GM13977 (cell line): Measurements from ENCODE around the gene TEN1.
"Not testable (repeated sequence)": the region's sequence is repeated elsewhere in the genome, so short reads cannot be mapped to it uniquely, and the experiment has no call there.

Experiments
- DNase-seq: peaks from one replicate; pipeline ENCODE4 v3.0.0; 2012; ENCODE audit warnings: low spot score
- CTCF ChIP-seq: IDR thresholded peaks from 2 replicates; pipeline ENCODE4 v1.5.1; 2012; ENCODE audit warnings: mild to moderate bottlenecking, control low read depth; ENCODE audit not compliant: insufficient read depth; ENCODE audit errors: extremely low read depth, missing control alignments
- in situ Hi-C: fragments of 300-500 bp; cut with MboI; formaldehyde crosslinking; loops from one replicate; pipeline ENCODE4 v1.12.0; 2022; ENCODE audit warnings: low sequenced_read_pairs, low pct_unique_long_range_greater_than_20kb, mixed read lengths, inconsistent platforms; ENCODE audit not compliant: unreplicated experiment

TEN1 gene

GRCh38 chr17:75959051-75959838, 19.8 kb upstream of the TEN1 start:
- TF ChIP-seq CTCF: no peak
- DNase-seq: no peak
- in situ Hi-C loops: no loop called here

GRCh38 chr17:75959839-75960511, 19.1 kb upstream of the TEN1 start:
- TF ChIP-seq CTCF: no peak
- in situ Hi-C loops: no loop called here
- no peak for DNase-seq

- TF ChIP-seq CTCF: no peak
- DNase-seq: no peak
- in situ Hi-C loops: no loop called here
These were observed 13.6 kb upstream of the TEN1 start for GRCh38 chr17:75965468-75965867.

GRCh38 chr17:75969044-75969443, 10.0 kb upstream of the TEN1 start:
- in situ Hi-C loops, DNase-seq: not testable (repeated sequence)

- no peak for TF ChIP-seq CTCF
- in situ Hi-C loops: no loop called here
- DNase-seq: no peak
These were observed 9.0 kb upstream of the TEN1 start for GRCh38 chr17:75970011-75970523.

- no peak for TF ChIP-seq CTCF
- in situ Hi-C loops: no loop called here
These were observed 8.4 kb upstream of the TEN1 start for GRCh38 chr17:75970626-75971025.

GRCh38 chr17:75975187-75975586, 3.9 kb upstream of the TEN1 start:
- in situ Hi-C loops, DNase-seq: not testable (repeated sequence)

More at GRCh38 chr17:75970626-75971025, 8.4 kb upstream of the TEN1 start:
- DNase-seq: no peak
